Keratinocyte (primary cell): Measurements from ENCODE around the gene FAAP20. TPM values are rescaled to one million over a fixed set of nuclear protein-coding genes. Genes with fewer than 3 reads are reported as not detected.

Experiments
- DNase-seq: peaks from one replicate; pipeline ENCODE4 v3.0.0-alpha.2; 2011; ENCODE audit warnings: low read depth, missing footprints, low spot score
- FAIRE-seq: peaks from 2 replicates; lab custom pipeline; 2011; peaks lifted over from hg19 to GRCh38; lab: Jason Lieb, UNC
- H2AFZ ChIP-seq: 2 replicates; pipeline ENCODE4 v1.6.0; 2012; ENCODE audit warnings: low read length, control low read depth, inconsistent platforms; ENCODE audit not compliant: control insufficient read depth
- H3K27ac ChIP-seq: 2 replicates; pipeline ENCODE4 v1.5.1; 2011; ENCODE audit warnings: low read length; ENCODE audit not compliant: control insufficient read depth, insufficient read depth
- H3K27me3 ChIP-seq: 3 replicates; pipeline ENCODE4 v1.6.0; 2011; ENCODE audit warnings: low read length; ENCODE audit not compliant: control insufficient read depth, insufficient read depth; ENCODE audit errors: extremely low read depth
- H3K36me3 ChIP-seq, 2 experiments: 2 replicates in 1 of 2; 3 replicates in 1 of 2; pipeline ENCODE4 v1.5.1; 2011; ENCODE audit warnings: low read length in 2 of 2, mild to moderate bottlenecking in 1 of 2; ENCODE audit not compliant: control insufficient read depth in 2 of 2, insufficient read depth in 2 of 2; ENCODE audit errors: extremely low read depth in 1 of 2
- H3K4me1 ChIP-seq: 3 replicates; pipeline ENCODE4 v1.5.1; 2011; ENCODE audit warnings: low read length; ENCODE audit not compliant: control insufficient read depth, insufficient read depth; ENCODE audit errors: extremely low read depth
- H3K4me2 ChIP-seq: 3 replicates; pipeline ENCODE4 v1.6.0; 2011; ENCODE audit warnings: low read depth, low read length; ENCODE audit not compliant: control insufficient read depth, insufficient read depth; ENCODE audit errors: extremely low read depth
- H3K4me3 ChIP-seq, 3 experiments: fragments of 200-600 bp in 1 of 3; sonication (generic) in 1 of 3; 2 replicates in 2 of 3; 3 replicates in 1 of 3; pipeline ENCODE4 v1.5.1; 2011 to 2016; ENCODE audit warnings: low read length in 3 of 3, mild to moderate bottlenecking in 3 of 3, control low read depth in 2 of 3, inconsistent platforms in 1 of 3, low read depth in 1 of 3, mixed read lengths in 1 of 3, mixed run types in 1 of 3, moderate library complexity in 1 of 3; ENCODE audit not compliant: control insufficient read depth in 2 of 3, insufficient read depth in 2 of 3; ENCODE audit errors: extremely low read depth in 1 of 3
- H3K79me2 ChIP-seq: 2 replicates; pipeline ENCODE4 v1.6.0; 2012; ENCODE audit warnings: low read length; ENCODE audit not compliant: control insufficient read depth, insufficient read depth
- H3K9ac ChIP-seq: 3 replicates; pipeline ENCODE4 v1.6.0; 2011; ENCODE audit warnings: low read length; ENCODE audit not compliant: control insufficient read depth, insufficient read depth; ENCODE audit errors: extremely low read depth
- H3K9me1 ChIP-seq: 3 replicates; pipeline ENCODE4 v1.6.0; 2011; ENCODE audit warnings: low read length; ENCODE audit not compliant: control insufficient read depth, insufficient read depth; ENCODE audit errors: extremely low read depth
- H3K9me3 ChIP-seq: 2 replicates; pipeline ENCODE4 v1.5.1; 2012; ENCODE audit warnings: low read depth, low read length; ENCODE audit not compliant: control insufficient read depth
- H4K20me1 ChIP-seq: 3 replicates; pipeline ENCODE4 v1.6.0; 2011; ENCODE audit warnings: low read length; ENCODE audit not compliant: control insufficient read depth, insufficient read depth; ENCODE audit errors: extremely low read depth
- EZH2 ChIP-seq: IDR thresholded peaks from one replicate; pipeline ENCODE4 v1.6.1; 2012; ENCODE audit warnings: inconsistent platforms, mild to moderate bottlenecking, low read length, moderate library complexity
- dilution Hi-C: fragments of 300-500 bp; cut with MboI; formaldehyde crosslinking; loops from one replicate; pipeline ENCODE4 v1.7.0; 2020; ENCODE audit warnings: low sequenced_read_pairs; ENCODE audit not compliant: extremely low pct_ligation_motif_present
- polyA plus RNA-seq, 5 experiments: library from polyadenylated mRNA; depleted of rRNA in 3 of 5; stranded (reverse) in 3 of 5; stranded (forward) in 1 of 5; unstranded in 1 of 5; fragments of >200 nt; gene quantifications; 1 replicate in 1 of 5; 2 replicates in 3 of 5; 3 replicates in 1 of 5; pipeline versions ENCODE4 v1.2.1 to v1.2.3, GENCODE V29; 2011 to 2012; ENCODE audit warnings: missing spikeins in 2 of 5, low read depth in 1 of 5, low replicate concordance in 1 of 5
- TF ChIP-seq, protein P1 (sequence below), 3 experiments: IDR thresholded peaks in 1 of 3; conservative IDR thresholded peaks in 1 of 3; optimal IDR thresholded peaks in 1 of 3; 2 replicates in 2 of 3; 3 replicates in 1 of 3; pipeline versions ENCODE3 to v1.5.1; 2011; ENCODE audit warnings: low read length in 3 of 3, mild to moderate bottlenecking in 3 of 3, moderate library complexity in 2 of 3, control low read depth in 1 of 3, inconsistent platforms in 1 of 3; ENCODE audit not compliant: insufficient read depth in 2 of 3; ENCODE audit errors: extremely low read depth in 1 of 3

The FAAP20 gene
- polyA plus RNA-seq, 1 donor (not counting 4 experiments of a cell fraction or from before 2014, with no cell fraction given), result 7.3 TPM

DNA sequence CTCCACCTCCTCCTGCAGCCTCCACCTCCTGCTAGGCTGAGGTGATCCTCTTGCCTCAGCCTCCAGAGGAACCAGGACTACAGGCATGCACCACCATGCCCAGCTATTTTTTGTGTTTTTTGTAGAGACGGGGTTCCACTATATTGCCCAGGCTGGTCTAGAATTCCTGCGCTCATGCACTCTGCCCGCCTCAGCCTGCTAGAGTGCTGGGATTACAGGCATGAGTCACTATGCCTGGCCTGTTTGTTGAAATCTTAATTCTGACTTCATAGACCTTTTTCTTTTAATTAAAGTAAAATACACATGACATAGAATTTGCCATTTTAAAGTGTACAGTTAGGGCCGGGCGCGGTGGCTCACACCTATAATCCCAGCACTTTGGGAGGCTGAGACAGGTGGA lies 42.7 kb downstream of the FAAP20 start:
- H3K79me2 ChIP-seq, result peaks cover 4% of the 10 kb centered on the region
- no peaks in the 10 kb centered on the region for H3K9me3 ChIP-seq
- no peak overlapping the region for H2AFZ ChIP-seq
- H3K4me1 ChIP-seq, result no peaks in the 10 kb centered on the region
- H3K9ac ChIP-seq, result no peak overlapping the region
- H3K36me3 ChIP-seq, result peaks cover 13 to 25% of the 10 kb centered on the region in 2 experiments
- peaks cover 7% of the 10 kb centered on the region for H4K20me1 ChIP-seq
- FAIRE-seq (no peak), DNase-seq (no peak)
- H3K27ac ChIP-seq, result no peak overlapping the region
- no peaks in the 10 kb centered on the region for H3K9me1 ChIP-seq
- dilution Hi-C loops, result no loop called here
- H3K27me3 ChIP-seq, result no peaks in the 10 kb centered on the region
- H3K4me2 ChIP-seq, result no peak overlapping the region
- no peak overlapping the region for H3K4me3 ChIP-seq
- TF ChIP-seq EZH2, result no peak
- TF ChIP-seq, protein P1, sequence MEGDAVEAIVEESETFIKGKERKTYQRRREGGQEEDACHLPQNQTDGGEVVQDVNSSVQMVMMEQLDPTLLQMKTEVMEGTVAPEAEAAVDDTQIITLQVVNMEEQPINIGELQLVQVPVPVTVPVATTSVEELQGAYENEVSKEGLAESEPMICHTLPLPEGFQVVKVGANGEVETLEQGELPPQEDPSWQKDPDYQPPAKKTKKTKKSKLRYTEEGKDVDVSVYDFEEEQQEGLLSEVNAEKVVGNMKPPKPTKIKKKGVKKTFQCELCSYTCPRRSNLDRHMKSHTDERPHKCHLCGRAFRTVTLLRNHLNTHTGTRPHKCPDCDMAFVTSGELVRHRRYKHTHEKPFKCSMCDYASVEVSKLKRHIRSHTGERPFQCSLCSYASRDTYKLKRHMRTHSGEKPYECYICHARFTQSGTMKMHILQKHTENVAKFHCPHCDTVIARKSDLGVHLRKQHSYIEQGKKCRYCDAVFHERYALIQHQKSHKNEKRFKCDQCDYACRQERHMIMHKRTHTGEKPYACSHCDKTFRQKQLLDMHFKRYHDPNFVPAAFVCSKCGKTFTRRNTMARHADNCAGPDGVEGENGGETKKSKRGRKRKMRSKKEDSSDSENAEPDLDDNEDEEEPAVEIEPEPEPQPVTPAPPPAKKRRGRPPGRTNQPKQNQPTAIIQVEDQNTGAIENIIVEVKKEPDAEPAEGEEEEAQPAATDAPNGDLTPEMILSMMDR (optimal IDR thresholded peaks at IDR 0.05 in 1 of 3, IDR thresholded peaks at IDR 0.05 in 1 of 3, conservative IDR thresholded peaks at IDR 0.05 in 1 of 3; ENCODE audit: extremely low read depth in 1 of 3, insufficient read depth in 2 of 3, low read length in 3 of 3), result no peak

DNA sequence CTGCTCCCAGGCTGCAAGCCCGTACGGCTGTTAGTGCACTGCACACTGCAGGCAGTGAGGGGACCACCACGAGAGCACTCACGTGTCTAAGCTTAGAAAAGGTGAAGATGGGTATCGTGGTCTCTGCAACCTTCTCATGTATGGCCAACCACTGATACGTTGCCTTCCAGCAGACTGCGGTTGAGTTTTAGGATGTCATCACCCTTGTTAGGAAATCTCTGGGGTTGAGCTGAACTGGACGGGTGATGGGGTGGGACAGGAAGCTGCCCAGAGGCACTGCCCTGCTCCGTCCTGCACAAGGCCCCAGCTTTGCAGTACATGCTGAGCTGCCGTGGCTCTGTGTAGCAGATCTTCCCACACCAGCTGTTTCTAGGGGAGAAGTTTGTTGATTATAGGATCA lies 43.3 kb downstream of the FAAP20 start:
- Histone ChIP-seq H3K9me3 (no peaks in the 10 kb centered on the region), H3K4me2 (no peak overlapping the region), H3K27me3 (no peaks in the 10 kb centered on the region), H3K27ac (no peak overlapping the region), H3K4me3 (no peak overlapping the region), H3K9me1 (no peaks in the 10 kb centered on the region), H3K9ac (no peak overlapping the region), H3K4me1 (no peaks in the 10 kb centered on the region), H2AFZ (no peak overlapping the region), H3K79me2 (peaks cover 4% of the 10 kb centered on the region), H3K36me3 (peaks cover 14 to 30% of the 10 kb centered on the region in 2 experiments), H4K20me1 (peaks cover 7% of the 10 kb centered on the region)
- TF ChIP-seq, protein P1 (optimal IDR thresholded peaks at IDR 0.05 in 1 of 3, IDR thresholded peaks at IDR 0.05 in 1 of 3, conservative IDR thresholded peaks at IDR 0.05 in 1 of 3; ENCODE audit: extremely low read depth in 1 of 3, insufficient read depth in 2 of 3, low read length in 3 of 3), result no peak
- no peak for TF ChIP-seq EZH2
- no peak for FAIRE-seq
- DNase-seq, result no peak
- dilution Hi-C loops, result no loop called here
